Tibial nerve (tissue), 4 donors: ENCODE results near the gene FOXK1. TPM values are rescaled to one million over a fixed set of nuclear protein-coding genes. Genes with fewer than 3 reads are reported as not detected.

Experiments used
- DNase-seq, 2 donors: peaks; one replicate each; pipeline ENCODE4 v3.0.0-alpha.2; 2019; ENCODE audit warnings: low spot score in 2 of 2
- H3K27ac ChIP-seq, 4 donors: fragments of 200-600 bp; sonication (generic) in 3 of 4; one replicate each; pipeline ENCODE4 v1.5.1; 2017 to 2019; ENCODE audit warnings: mild to moderate bottlenecking in 1 of 4
- H3K27me3 ChIP-seq, 2 donors: fragments of 200-600 bp; sonication (generic) in 1 of 2; one replicate each; pipeline versions ENCODE4 v1.5.1 to v1.6.0; 2017 to 2019
- H3K36me3 ChIP-seq, 3 donors: fragments of 200-600 bp; sonication (generic); one replicate each; pipeline ENCODE4 v1.5.1; 2018 to 2019
- H3K4me1 ChIP-seq, 4 donors: fragments of 200-600 bp; sonication (generic) in 3 of 4; one replicate each; pipeline ENCODE4 v1.5.1; 2017 to 2019
- H3K4me3 ChIP-seq, 4 donors: fragments of 200-600 bp; sonication (generic) in 3 of 4; one replicate each; pipeline ENCODE4 v1.5.1; 2017 to 2019; ENCODE audit warnings: mild to moderate bottlenecking in 1 of 4, moderate library complexity in 1 of 4
- H3K9me3 ChIP-seq, 4 donors: fragments of 200-600 bp; sonication (generic) in 3 of 4; one replicate each; pipeline ENCODE4 v1.5.1; 2017 to 2019
- EP300 ChIP-seq, 2 donors: sonication (generic); formaldehyde crosslinking; IDR thresholded peaks; one replicate each; pipeline ENCODE4 v1.6.1; 2017; ENCODE audit warnings: antibody characterized with exemption in 2 of 2, mild to moderate bottlenecking in 1 of 2
- POLR2A ChIP-seq, 2 donors: fragments of 450-650 bp; IDR thresholded peaks; one replicate each; pipeline ENCODE4 v1.6.1; 2017; ENCODE audit warnings: antibody characterized with exemption in 2 of 2, mild to moderate bottlenecking in 2 of 2, moderate library complexity in 2 of 2
- WGBS, 2 donors: methylation state at CpG; one replicate each; pipeline ENCODE4 v1.1.5; 2018; 5-methylcytosine and 5-hydroxymethylcytosine counted together
- total RNA-seq, 4 donors: library from RNA; depleted of rRNA; stranded (reverse); fragments of >200 nt; gene quantifications; one replicate each; pipeline ENCODE4 v1.1.0, GENCODE V29; 2016
- TF ChIP-seq, protein P1 (sequence below), 5 experiments: fragments of 200-600 bp in 3 of 5; fragments of 450-650 bp in 2 of 5; sonication (generic) in 3 of 5; IDR thresholded peaks; one replicate each; pipeline ENCODE4 v1.5.1; 2016 to 2019; ENCODE audit warnings: antibody characterized with exemption in 5 of 5, mild to moderate bottlenecking in 3 of 5, moderate library complexity in 2 of 5

FOXK1 gene
- total RNA-seq, 4 donors from 2014 or later: 24.5 to 47.3 (median 26.4) TPM

DNA sequence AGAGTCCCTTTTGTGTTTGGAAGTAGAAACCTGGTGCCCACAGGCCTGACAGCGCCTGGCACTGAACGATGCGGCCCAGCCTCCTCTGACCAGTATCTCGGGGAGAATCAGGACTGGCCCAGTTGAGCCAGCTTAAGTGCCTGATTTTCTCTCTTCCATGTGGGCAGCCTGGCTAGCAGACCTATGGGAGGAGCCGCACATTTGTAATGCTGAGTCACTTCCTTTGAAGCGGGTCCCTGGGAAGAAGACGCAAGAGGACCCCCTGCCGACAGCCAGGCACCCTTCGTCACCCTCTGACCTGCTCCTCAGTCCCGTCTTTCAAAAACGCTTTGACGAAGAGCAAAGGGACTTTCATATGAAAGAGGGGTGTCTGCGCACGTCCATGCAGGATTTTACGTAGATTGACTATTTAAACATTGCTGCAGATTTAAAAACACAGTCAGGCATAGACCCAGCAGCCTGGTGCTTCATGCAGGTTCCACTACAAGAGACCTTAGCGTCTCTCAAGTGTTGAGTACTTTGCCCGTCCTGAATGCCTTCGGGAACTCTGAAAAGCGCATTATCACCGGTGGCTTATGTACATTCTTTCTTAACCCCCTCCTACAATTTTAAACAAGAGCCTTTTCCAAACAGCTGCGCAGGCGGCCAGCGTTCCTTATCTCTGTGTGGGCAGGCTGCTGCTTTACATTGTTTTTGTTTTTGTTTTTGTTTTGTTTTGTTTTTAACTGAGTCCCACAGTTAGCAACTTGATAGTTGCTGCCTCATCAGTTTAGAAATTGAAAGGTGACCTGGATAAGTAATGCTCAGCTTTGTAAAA, 56.8 kb downstream of the FOXK1 start:
- Histone ChIP-seq H3K4me1 (peaks cover 0 to 31% (median 11%) of the 10 kb centered on the region in 4 donors), H3K4me3 (peak overlapping the region in 1 of 4 donors; percentile 16), H3K27ac (peak overlapping the region in 3 of 4 donors; percentile 40 to 69 (median 54)), H3K27me3 (no peaks in the 10 kb centered on the region), H3K9me3 (no peaks in the 10 kb centered on the region), H3K36me3 (peaks cover 2 to 34% (median 7%) of the 10 kb centered on the region in 3 donors)
- TF ChIP-seq, protein P1, sequence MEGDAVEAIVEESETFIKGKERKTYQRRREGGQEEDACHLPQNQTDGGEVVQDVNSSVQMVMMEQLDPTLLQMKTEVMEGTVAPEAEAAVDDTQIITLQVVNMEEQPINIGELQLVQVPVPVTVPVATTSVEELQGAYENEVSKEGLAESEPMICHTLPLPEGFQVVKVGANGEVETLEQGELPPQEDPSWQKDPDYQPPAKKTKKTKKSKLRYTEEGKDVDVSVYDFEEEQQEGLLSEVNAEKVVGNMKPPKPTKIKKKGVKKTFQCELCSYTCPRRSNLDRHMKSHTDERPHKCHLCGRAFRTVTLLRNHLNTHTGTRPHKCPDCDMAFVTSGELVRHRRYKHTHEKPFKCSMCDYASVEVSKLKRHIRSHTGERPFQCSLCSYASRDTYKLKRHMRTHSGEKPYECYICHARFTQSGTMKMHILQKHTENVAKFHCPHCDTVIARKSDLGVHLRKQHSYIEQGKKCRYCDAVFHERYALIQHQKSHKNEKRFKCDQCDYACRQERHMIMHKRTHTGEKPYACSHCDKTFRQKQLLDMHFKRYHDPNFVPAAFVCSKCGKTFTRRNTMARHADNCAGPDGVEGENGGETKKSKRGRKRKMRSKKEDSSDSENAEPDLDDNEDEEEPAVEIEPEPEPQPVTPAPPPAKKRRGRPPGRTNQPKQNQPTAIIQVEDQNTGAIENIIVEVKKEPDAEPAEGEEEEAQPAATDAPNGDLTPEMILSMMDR (IDR thresholded peaks at IDR 0.05): no peak
- TF ChIP-seq EP300 (IDR thresholded peaks at IDR 0.05) (no peak), POLR2A (IDR thresholded peaks at IDR 0.05) (no peak)
- no peak for DNase-seq
- 48 to 61% methylated on average over 23 of the region's 23 CpGs for WGBS, 2 donors

DNA sequence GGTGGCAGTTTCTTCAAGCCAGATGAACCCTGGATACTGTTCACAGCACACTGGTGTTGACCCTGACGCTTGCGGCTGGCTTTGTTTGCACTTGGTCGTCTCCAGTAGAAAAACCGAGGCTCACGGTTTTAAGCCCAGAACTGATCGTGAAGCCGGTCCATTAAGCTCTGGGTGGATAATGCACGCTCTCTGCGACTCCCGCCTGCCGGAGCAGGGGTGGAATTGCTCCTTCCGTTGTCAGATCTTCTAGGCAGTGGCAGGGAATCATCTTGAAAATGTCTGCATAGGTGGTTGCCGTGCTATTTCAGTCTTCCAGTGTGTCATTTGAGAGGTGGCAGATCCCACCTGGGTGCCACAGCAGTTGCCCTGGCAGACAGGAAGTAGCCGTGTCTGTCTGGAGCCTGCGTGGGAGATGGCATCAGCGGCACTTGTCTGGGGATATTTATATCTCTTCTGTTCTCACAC, 57.5 kb downstream of the FOXK1 start:
- Histone ChIP-seq H3K27ac (peak overlapping the region in 2 of 4 donors; percentile 40 to 69), H3K4me3 (peak overlapping the region in 1 of 4 donors; percentile 16), H3K9me3 (no peaks in the 10 kb centered on the region), H3K27me3 (no peaks in the 10 kb centered on the region), H3K4me1 (peaks cover 0 to 37% (median 18%) of the 10 kb centered on the region in 4 donors), H3K36me3 (peaks cover 2 to 33% (median 7%) of the 10 kb centered on the region in 3 donors)
- no peak for DNase-seq
- no peak for TF ChIP-seq EP300 (IDR thresholded peaks at IDR 0.05)
- TF ChIP-seq, protein P1 (IDR thresholded peaks at IDR 0.05): peak in 2 of 5 experiments; percentile 28 to 49
- 66 to 80% methylated on average over 16 of the region's 16 CpGs for WGBS, 2 donors

- Histone ChIP-seq H3K4me3 (no peak overlapping the region), H3K27ac (no peak overlapping the region), H3K36me3 (peaks cover 2 to 33% (median 7%) of the 10 kb centered on the region in 3 donors), H3K4me1 (peaks cover 0 to 48% (median 26%) of the 10 kb centered on the region in 4 donors), H3K9me3 (no peaks in the 10 kb centered on the region), H3K27me3 (no peaks in the 10 kb centered on the region)
- 96 to 97% methylated on average over 21 to 22 of the region's 22 CpGs for WGBS, 2 donors
- DNase-seq: no peak
- TF ChIP-seq, protein P1 (IDR thresholded peaks at IDR 0.05): no peak
- TF ChIP-seq EP300 (IDR thresholded peaks at IDR 0.05) (no peak), POLR2A (IDR thresholded peaks at IDR 0.05) (no peak)
These were observed 58.7 kb downstream of the FOXK1 start for GRCh38 chr7:4740796-4741195.

GRCh38 chr7:4742051-4742573, 60.0 kb downstream of the FOXK1 start:
- Histone ChIP-seq H3K4me3 (no peak overlapping the region), H3K9me3 (no peaks in the 10 kb centered on the region), H3K27ac (peak overlapping the region in 1 of 4 donors; percentile 94), H3K27me3 (no peaks in the 10 kb centered on the region), H3K4me1 (peaks cover 0 to 61% (median 38%) of the 10 kb centered on the region in 4 donors), H3K36me3 (peaks cover 2 to 36% (median 7%) of the 10 kb centered on the region in 3 donors)
- WGBS, 2 donors: 90 to 91% methylated on average over 23 of the region's 23 CpGs
- no peak for DNase-seq
- peak in 1 of 2 donors; percentile 25 for TF ChIP-seq EP300 (IDR thresholded peaks at IDR 0.05)
- TF ChIP-seq, protein P1 (IDR thresholded peaks at IDR 0.05): no peak

DNA sequence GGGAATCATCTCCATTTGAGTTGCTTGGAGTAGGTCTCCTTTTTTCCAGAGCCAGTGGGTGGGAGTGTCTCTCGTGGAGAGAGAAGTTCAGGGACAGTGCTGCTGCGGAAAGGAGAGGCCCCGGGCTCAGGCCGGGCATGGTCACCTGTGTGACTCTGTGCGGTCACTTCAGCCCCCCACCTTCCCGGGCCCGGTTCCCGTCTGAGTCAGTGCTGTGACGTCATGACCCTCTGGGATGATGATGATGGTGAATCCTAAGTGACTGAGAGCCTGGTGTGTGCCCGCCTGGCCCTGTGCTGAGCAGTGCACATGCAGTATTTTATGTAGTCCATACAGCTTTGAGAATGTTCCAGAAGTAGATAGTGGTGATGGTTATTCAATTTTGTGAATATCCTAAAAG, 60.8 kb downstream of the FOXK1 start:
- Histone ChIP-seq H3K4me1 (peaks cover 0 to 68% (median 41%) of the 10 kb centered on the region in 4 donors), H3K27me3 (no peaks in the 10 kb centered on the region), H3K27ac (peak overlapping the region in 2 of 4 donors; percentile 22 to 94), H3K36me3 (peaks cover 2 to 44% (median 7%) of the 10 kb centered on the region in 3 donors), H3K9me3 (no peaks in the 10 kb centered on the region), H3K4me3 (no peak overlapping the region)
- no peak for DNase-seq
- TF ChIP-seq, protein P1 (IDR thresholded peaks at IDR 0.05): no peak
- no peak for TF ChIP-seq POLR2A (IDR thresholded peaks at IDR 0.05)
- no peak for TF ChIP-seq EP300 (IDR thresholded peaks at IDR 0.05)
- 90 to 95% methylated on average over 10 of the region's 10 CpGs for WGBS, 2 donors
